SK-N-SH (cell line): ENCODE results near the gene CHRM3. TPM values are rescaled to one million over a fixed set of nuclear protein-coding genes. Genes with fewer than 3 reads are reported as not detected.

Experiments used
- CTCF ChIA-PET: fragments of 300-600, 350-600 bp; formaldehyde crosslinking; extraction: SDS; loops from one replicate; lab custom pipeline; 2021; lab: Yijun Ruan, JAX
- POLR2A ChIA-PET: fragments of 350-600 bp; sonication (Branson Sonifier 250); formaldehyde crosslinking; extraction: SDS; loops from one replicate; lab custom pipeline; 2020; ENCODE audit warnings: antibody characterized with exemption, inconsistent platforms; lab: Yijun Ruan, JAX
- DNase-seq: peaks from one replicate; pipeline ENCODE4 v3.0.0; 2012
- H2AFZ ChIP-seq: fragments of 200-600 bp; sonication (generic); 2 replicates; pipeline ENCODE4 v1.8.1; 2016; ENCODE audit warnings: antibody characterized with exemption, mild to moderate bottlenecking, low read depth
- H3F3A ChIP-seq: fragments of 200-600 bp; sonication (generic); replicated peaks from 2 replicates; pipeline ENCODE3; 2016; ENCODE audit warnings: antibody characterized with exemption, mild to moderate bottlenecking; ENCODE audit not compliant: insufficient read depth
- H3K27ac ChIP-seq, 2 experiments: fragments of 200-500 bp in 1 of 2; fragments of 200-600 bp in 1 of 2; sonication (Bioruptor generic) in 1 of 2; sonication (generic), shearing (Covaris generic) in 1 of 2; 2 replicates each; pipeline versions ENCODE4 v1.5.1 to v1.6.1; 2014 to 2016; ENCODE audit warnings: low read depth in 2 of 2, inconsistent platforms in 1 of 2, low read length in 1 of 2, mild to moderate bottlenecking in 1 of 2, mixed read lengths in 1 of 2
- H3K27me3 ChIP-seq: fragments of 200-600 bp; sonication (generic), shearing (Covaris generic); 2 replicates; pipeline ENCODE4 v1.6.1; 2016; ENCODE audit warnings: mixed run types; ENCODE audit not compliant: insufficient read depth
- H3K36me3 ChIP-seq, 2 experiments: fragments of 200-500 bp in 1 of 2; fragments of 200-600 bp in 1 of 2; sonication (Bioruptor generic) in 1 of 2; sonication (generic) in 1 of 2; replicated peaks in 1 of 2; 2 replicates each; pipeline versions ENCODE3 to v1.5.1; 2014 to 2016; ENCODE audit warnings: low read length in 1 of 2, mild to moderate bottlenecking in 1 of 2; ENCODE audit not compliant: insufficient read depth in 2 of 2, control insufficient read depth in 1 of 2
- H3K4me1 ChIP-seq, 2 experiments: fragments of 200-500 bp in 1 of 2; fragments of 200-600 bp in 1 of 2; sonication (Bioruptor generic) in 1 of 2; sonication (generic), shearing (Covaris generic) in 1 of 2; 2 replicates each; pipeline versions ENCODE4 v1.5.1 to v1.6.1; 2014 to 2016; ENCODE audit warnings: low read depth in 1 of 2, low read length in 1 of 2, mixed run types in 1 of 2; ENCODE audit not compliant: insufficient read depth in 2 of 2, control insufficient read depth in 1 of 2
- H3K4me2 ChIP-seq: fragments of 200-600 bp; sonication (generic), shearing (Covaris generic); 2 replicates; pipeline ENCODE4 v1.6.1; 2017; ENCODE audit warnings: mixed run types
- H3K4me3 ChIP-seq, 2 experiments: fragments of 200-500 bp in 1 of 2; fragments of 200-600 bp in 1 of 2; sonication (Bioruptor generic) in 1 of 2; sonication (generic), shearing (Covaris generic) in 1 of 2; 2 replicates each; pipeline versions ENCODE4 v1.5.1 to v1.8.1; 2014 to 2016; ENCODE audit warnings: low read depth in 2 of 2, inconsistent platforms in 1 of 2, low read length in 1 of 2, mild to moderate bottlenecking in 1 of 2, mixed read lengths in 1 of 2, moderate library complexity in 1 of 2
- H3K79me2 ChIP-seq: fragments of 200-600 bp; sonication (generic); 2 replicates; pipeline ENCODE4 v1.8.1; 2017; ENCODE audit warnings: mild to moderate bottlenecking; ENCODE audit not compliant: insufficient read depth
- H3K9ac ChIP-seq: fragments of 200-600 bp; sonication (generic); 2 replicates; pipeline ENCODE4 v1.6.1; 2017; ENCODE audit warnings: mixed run types
- H3K9me2 ChIP-seq: fragments of 200-600 bp; sonication (generic); 2 replicates; pipeline ENCODE4 v1.6.1; 2017; ENCODE audit warnings: mixed run types
- H3K9me3 ChIP-seq: fragments of 200-600 bp; sonication (generic); 2 replicates; pipeline ENCODE4 v1.6.1; 2017; ENCODE audit warnings: mixed run types, mild to moderate bottlenecking, moderate library complexity
- H4K20me1 ChIP-seq: fragments of 200-600 bp; sonication (generic); 2 replicates; pipeline ENCODE4 v1.6.1; 2017; ENCODE audit warnings: mild to moderate bottlenecking, mixed run types; ENCODE audit not compliant: insufficient read depth
- CHD2 ChIP-seq: fragments of 150-350 bp; IDR thresholded peaks from 2 replicates; pipeline ENCODE4 v1.6.1; 2018; ENCODE audit warnings: low read length; ENCODE audit not compliant: partially characterized antibody
- CTCF ChIP-seq: fragments of 200-600 bp; sonication (generic); IDR thresholded peaks from 2 replicates; pipeline ENCODE4 v1.6.1; 2017; ENCODE audit warnings: antibody characterized with exemption, mild to moderate bottlenecking, moderate library complexity
- ELF1 ChIP-seq: IDR thresholded peaks from 2 replicates; pipeline ENCODE4 v1.4.0; 2012
- FOXM1 ChIP-seq: IDR thresholded peaks from 2 replicates; pipeline ENCODE4 v1.4.0; 2012; ENCODE audit warnings: low read depth, mild to moderate bottlenecking
- GABPA ChIP-seq: IDR thresholded peaks from 2 replicates; pipeline ENCODE4 v1.4.0; 2012; ENCODE audit warnings: low read depth, mild to moderate bottlenecking
- IRF3 ChIP-seq: fragments of 150-350 bp; IDR thresholded peaks from 2 replicates; pipeline ENCODE4 v1.6.1; 2016; ENCODE audit warnings: mild to moderate bottlenecking, low read depth, low read length
- JUND ChIP-seq: IDR thresholded peaks from 2 replicates; pipeline ENCODE4 v1.4.0; 2012
- MAX ChIP-seq: IDR thresholded peaks from 2 replicates; pipeline ENCODE4 v1.4.0; 2012; ENCODE audit warnings: low read depth
- MEF2A ChIP-seq: IDR thresholded peaks from 2 replicates; pipeline ENCODE4 v1.4.0; 2012; ENCODE audit warnings: low read depth, borderline replicate concordance
- NFIC ChIP-seq: IDR thresholded peaks from 2 replicates; pipeline ENCODE4 v1.4.0; 2012; ENCODE audit warnings: borderline replicate concordance
- RAD21 ChIP-seq: IDR thresholded peaks from 2 replicates; pipeline ENCODE4 v1.6.1; 2012; ENCODE audit warnings: mild to moderate bottlenecking, low read length
- RCOR1 ChIP-seq: fragments of 150-350 bp; IDR thresholded peaks from 2 replicates; pipeline ENCODE4 v1.6.1; 2017; ENCODE audit warnings: antibody characterized with exemption, low read length
- RFX5 ChIP-seq: IDR thresholded peaks from 2 replicates; pipeline ENCODE4 v1.6.1; 2012; ENCODE audit warnings: mild to moderate bottlenecking, improper control_type of control experiment, low read length
- RXRA ChIP-seq: IDR thresholded peaks from 2 replicates; pipeline ENCODE4 v1.4.0; 2012; ENCODE audit warnings: low read depth, mild to moderate bottlenecking, borderline replicate concordance
- SMC3 ChIP-seq: IDR thresholded peaks from 2 replicates; pipeline ENCODE4 v1.6.1; 2012; ENCODE audit warnings: low read depth, low read length, improper control_type of control experiment
- TCF12 ChIP-seq: IDR thresholded peaks from 2 replicates; pipeline ENCODE4 v1.4.0; 2012
- TEAD4 ChIP-seq: IDR thresholded peaks from 2 replicates; pipeline ENCODE4 v1.4.0; 2012; ENCODE audit warnings: mild to moderate bottlenecking, borderline replicate concordance; ENCODE audit not compliant: insufficient read depth
- USF1 ChIP-seq: IDR thresholded peaks from 2 replicates; pipeline ENCODE4 v1.4.0; 2012; ENCODE audit warnings: low read depth, borderline replicate concordance
- USF2 ChIP-seq: fragments of 150-350 bp; IDR thresholded peaks from 2 replicates; pipeline ENCODE4 v1.6.1; 2017; ENCODE audit warnings: antibody characterized with exemption, low read length, low read depth, borderline replicate concordance
- ZBTB33 ChIP-seq: IDR thresholded peaks from 2 replicates; pipeline ENCODE4 v1.4.0; 2012; ENCODE audit warnings: low read depth, borderline replicate concordance
- WGBS: methylation state at CpG from one replicate; pipeline ENCODE4 v1.1.6; 2017; ENCODE audit warnings: low lambda C conversion rate; 5-methylcytosine and 5-hydroxymethylcytosine counted together
- polyA plus RNA-seq, 3 experiments: library from polyadenylated mRNA; depleted of rRNA; stranded (reverse); fragments of >200 nt; gene quantifications; 2 replicates each; pipeline ENCODE4 v1.2.3, GENCODE V29; 2012

Gene CHRM3
- polyA plus RNA-seq, 1 of the 3 experiments (the other 2 are of a cell fraction) = 0.07 TPM

- Histone ChIP-seq H3K4me2 (no peak overlapping the region), H4K20me1 (no peaks in the 10 kb centered on the region), H3K36me3 (no peaks in the 10 kb centered on the region), H2AFZ (no peak overlapping the region), H3K4me3 (no peak overlapping the region), H3K9me3 (no peaks in the 10 kb centered on the region), H3F3A (no peaks in the 10 kb centered on the region), H3K9ac (no peak overlapping the region), H3K27me3 (no peaks in the 10 kb centered on the region), H3K27ac (no peak overlapping the region), H3K9me2 (no peaks in the 10 kb centered on the region), H3K79me2 (no peaks in the 10 kb centered on the region), H3K4me1 (no peaks in the 10 kb centered on the region; a peak in 1 of 4 replicates)
- CTCF ChIA-PET = interaction anchor here (1.2 kb wide), 1 partner anchor 34 kb away, joined by 3 read pairs; no protein-coding TSS in a partner anchor
- POLR2A ChIA-PET = no interaction called here
- WGBS = 57% methylated on average over 2 of the region's 2 CpGs
- TF ChIP-seq TEAD4 (no peak), NFIC (no peak), IRF3 (no peak), MEF2A (no peak), RXRA (no peak), SMC3 (no peak), RFX5 (no peak), RAD21 (no peak), GABPA (no peak), JUND (no peak), ELF1 (no peak), CHD2 (no peak), FOXM1 (no peak), USF2 (no peak), USF1 (no peak), RCOR1 (no peak), TCF12 (no peak), CTCF (no peak), MAX (no peak), ZBTB33 (no peak)
- DNase-seq = no peak
These were observed 38.6 kb upstream of the CHRM3 start for GRCh38 chr1:239347776-239348175.
